GM18519 (cell line): ENCODE data around the gene SLC22A17.

ENCODE experiments used
- ATAC-seq: cut with Tn5 transposase; IDR thresholded peaks from one replicate; pipeline ENCODE4 v1.9.1; 2021; ENCODE audit warnings: mild to moderate bottlenecking, moderate library complexity; ENCODE audit not compliant: unreplicated experiment, low FRiP score

Gene SLC22A17

GRCh38 chr14:23382731-23383440 lies 30.2 kb upstream of the SLC22A17 start:
- no peak for ATAC-seq

GRCh38 chr14:23382276-23382675 lies 29.6 kb upstream of the SLC22A17 start:
- ATAC-seq, result no peak

DNA sequence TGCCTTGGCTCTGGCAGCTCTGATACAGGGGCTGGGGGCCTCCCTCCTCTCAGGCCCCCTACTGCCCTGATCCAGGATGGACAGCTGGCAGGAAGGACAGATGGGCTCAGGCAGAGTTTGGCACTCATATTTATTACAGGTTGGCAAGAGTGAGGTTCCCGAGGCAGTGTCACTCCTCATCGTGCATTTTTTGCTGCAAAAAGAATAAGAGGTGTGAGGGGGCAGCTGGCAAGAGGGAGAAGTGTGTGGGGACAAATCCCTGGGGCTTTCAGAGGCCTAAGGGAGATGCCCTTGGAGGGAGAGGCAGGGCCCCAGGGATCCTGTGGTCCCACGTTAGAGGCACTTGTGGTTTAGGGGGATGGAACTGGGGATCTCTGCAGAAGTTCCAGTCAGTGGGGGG lies 29.2 kb upstream of the SLC22A17 start:
- no peak for ATAC-seq

DNA sequence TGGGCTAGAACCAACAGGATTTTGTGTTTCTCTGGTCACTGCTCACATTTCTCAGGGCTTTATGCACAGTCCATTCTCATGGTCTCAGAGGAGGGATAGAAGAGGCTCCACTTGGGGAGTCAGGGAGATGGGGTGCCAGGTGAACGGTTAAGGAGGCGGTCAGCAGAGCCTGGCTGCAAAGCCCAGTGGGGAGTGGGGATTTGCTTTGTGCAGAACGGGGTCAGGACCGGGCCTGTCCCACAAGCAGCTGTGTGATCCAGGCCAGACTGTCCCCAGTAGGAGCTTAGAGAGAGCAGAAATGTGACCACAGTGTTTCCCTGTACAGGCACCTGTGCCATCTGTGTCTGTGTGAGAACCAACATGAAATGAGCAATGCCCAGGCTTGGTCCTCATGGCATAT lies 28.3 kb upstream of the SLC22A17 start:
- no peak for ATAC-seq

GRCh38 chr14:23380197-23380914 lies 27.7 kb upstream of the SLC22A17 start:
- no peak for ATAC-seq

DNA sequence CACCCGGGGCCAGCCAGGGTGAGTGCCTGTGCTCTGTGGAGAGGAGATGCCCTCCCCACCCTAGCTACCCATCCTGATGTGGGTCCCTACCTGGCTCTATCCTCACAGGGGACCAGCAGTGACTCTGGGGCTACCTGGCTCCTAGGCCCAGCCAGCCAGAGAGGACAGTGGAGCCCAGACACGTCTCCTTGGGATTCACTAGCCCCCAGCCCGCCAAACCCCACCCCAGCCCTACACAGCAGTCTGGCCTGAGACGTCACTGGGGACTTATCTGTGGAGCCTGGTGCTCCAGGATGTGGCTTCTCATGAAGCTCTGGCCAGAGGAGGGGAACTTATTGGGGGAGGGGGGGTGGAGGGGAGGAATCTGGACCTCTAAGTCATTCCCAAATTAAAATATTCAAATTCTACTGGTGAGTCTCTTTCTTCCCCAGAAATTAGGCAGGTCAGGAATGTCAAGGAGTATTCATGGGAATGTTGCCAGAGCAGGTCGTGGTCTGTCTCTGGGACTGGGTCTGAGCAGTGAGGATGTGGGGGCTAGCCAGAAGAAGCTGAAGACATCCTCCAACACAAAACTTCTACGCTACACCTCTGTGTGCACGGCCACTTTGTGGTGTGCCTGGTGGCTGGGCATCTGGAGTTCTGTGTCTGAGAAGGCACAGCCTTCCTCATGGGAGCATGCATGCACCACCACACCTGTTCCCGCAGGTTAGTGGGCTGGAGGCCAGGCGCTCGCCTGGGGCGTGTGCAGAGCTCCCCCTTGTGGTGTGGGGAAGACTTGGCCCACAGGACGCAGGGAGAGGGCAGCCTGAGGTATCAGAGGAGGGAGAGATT lies 26.9 kb upstream of the SLC22A17 start:
- ATAC-seq, result no peak

GRCh38 chr14:23378612-23379220 lies 26.0 kb upstream of the SLC22A17 start:
- no peak for ATAC-seq

- ATAC-seq, result no peak
Measured at GRCh38 chr14:23377573-23378563, 25.2 kb upstream of the SLC22A17 start.

- ATAC-seq, result no peak
Measured at GRCh38 chr14:23377198-23377550, 24.5 kb upstream of the SLC22A17 start.

DNA sequence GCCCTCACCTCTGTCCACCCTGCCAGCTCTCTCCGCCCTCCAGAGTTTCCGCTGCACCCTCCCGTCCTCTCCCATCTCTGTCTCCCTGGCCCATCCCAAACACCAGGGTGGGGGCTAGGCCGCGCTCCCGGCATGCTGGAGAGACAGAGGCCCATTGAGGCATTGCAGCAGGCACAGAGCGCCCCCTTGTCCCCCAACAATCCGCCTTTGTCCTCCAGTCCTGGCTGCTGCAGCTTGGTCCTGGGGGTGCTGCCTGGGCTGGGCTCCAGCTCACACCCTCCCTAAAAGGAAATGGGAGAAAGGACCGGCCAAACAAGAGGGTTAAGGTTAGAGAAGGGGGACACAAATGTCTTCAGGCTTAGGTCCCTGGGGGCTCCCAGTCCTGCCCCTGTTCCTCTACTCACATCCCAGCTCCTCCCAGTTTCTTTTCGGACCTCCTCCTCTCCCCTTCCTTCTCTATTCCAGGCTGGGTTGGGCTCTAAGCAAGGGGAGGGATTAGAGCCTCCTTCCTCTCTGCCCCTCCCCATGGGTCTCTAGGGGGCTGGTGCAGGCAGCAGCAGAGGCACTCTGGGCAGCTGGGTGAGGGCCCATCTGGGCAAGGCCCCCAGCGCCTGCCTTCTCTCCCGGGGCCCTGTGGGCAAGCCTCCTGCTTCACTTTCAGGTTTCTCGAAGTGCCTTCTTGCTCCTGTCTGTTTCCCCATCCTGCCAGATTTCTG lies 24.0 kb upstream of the SLC22A17 start, which contains the start of gene CMTM5:
Gene CMTM5 (plus strand): TSS at position 565 of the 716 bp plus-strand sequence. CDS start 206 bp downstream, outside the sequence.
- no peak for ATAC-seq

DNA sequence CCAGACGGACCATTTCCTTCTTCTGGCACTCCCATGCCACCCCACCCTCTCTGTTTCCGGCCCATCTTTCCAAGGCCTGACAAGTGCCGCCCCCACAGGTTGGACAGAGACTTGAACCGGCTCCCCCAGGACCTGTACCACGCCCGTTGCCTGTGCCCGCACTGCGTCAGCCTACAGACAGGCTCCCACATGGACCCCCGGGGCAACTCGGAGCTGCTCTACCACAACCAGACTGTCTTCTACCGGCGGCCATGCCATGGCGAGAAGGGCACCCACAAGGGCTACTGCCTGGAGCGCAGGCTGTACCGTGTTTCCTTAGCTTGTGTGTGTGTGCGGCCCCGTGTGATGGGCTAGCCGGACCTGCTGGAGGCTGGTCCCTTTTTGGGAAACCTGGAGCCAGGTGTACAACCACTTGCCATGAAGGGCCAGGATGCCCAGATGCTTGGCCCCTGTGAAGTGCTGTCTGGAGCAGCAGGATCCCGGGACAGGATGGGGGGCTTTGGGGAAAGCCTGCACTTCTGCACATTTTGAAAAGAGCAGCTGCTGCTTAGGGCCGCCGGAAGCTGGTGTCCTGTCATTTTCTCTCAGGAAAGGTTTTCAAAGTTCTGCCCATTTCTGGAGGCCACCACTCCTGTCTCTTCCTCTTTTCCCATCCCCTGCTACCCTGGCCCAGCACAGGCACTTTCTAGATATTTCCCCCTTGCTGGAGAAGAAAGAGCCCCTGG lies 23.0 kb upstream of the SLC22A17 start:
- ATAC-seq, result no peak

DNA sequence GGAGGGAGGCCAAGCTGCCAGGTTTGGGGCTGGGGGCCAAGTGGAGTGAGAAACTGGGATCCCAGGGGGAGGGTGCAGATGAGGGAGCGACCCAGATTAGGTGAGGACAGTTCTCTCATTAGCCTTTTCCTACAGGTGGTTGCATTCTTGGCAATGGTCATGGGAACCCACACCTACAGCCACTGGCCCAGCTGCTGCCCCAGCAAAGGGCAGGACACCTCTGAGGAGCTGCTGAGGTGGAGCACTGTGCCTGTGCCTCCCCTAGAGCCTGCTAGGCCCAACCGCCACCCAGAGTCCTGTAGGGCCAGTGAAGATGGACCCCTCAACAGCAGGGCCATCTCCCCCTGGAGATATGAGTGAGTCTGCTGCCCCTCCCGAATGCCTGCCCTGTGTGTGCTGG lies 20.4 kb upstream of the SLC22A17 start:
- no peak for ATAC-seq

GRCh38 chr14:23372509-23372908 lies 19.8 kb upstream of the SLC22A17 start, which contains the start of gene IL25:
Gene IL25 (plus strand): TSS chr14:23372809.
- ATAC-seq, result no peak

DNA sequence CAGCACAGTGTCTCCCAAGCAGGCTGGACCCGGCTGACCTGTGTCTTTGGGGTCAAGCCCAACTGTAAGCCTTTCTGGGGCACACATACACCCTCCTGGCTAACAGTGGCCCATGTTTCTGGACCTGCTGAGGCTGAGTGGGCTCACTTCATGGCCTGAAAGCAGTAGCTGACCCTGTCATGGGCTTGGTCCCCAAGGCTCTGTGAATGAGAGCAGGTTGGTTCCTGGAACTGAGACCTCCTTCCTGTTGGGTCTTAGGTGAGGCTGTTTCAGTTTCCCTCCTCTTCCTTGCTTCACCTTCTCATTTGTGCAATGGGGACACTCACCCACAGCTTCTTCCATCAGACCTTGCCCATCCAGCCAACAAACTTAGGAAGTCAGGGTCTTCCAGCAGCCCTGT lies 19.2 kb upstream of the SLC22A17 start:
- ATAC-seq, result no peak

DNA sequence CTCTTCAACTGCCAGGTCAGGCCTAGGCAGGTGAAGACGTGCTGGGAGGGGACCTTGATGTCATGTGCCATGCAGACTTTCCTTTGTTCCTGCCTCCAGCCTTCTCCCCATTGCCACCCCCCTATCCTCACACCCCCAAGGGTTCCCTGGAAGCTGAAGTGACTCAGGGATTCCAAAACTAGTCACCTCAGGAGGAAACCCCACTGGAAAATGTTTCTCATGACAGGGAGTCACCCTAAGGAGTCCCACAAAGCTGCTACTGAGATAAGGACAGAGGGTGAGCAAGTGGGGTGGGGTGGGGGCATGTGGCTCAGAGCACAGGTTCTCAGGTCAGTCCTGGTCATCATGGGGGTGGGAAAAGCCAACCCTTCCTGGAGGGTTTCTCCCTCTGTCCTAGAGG lies 17.5 kb upstream of the SLC22A17 start:
- no peak for ATAC-seq

- ATAC-seq, result no peak
Measured at GRCh38 chr14:23366426-23366921, 13.8 kb upstream of the SLC22A17 start.

GRCh38 chr14:23365732-23366425 lies 13.2 kb upstream of the SLC22A17 start:
- no peak for ATAC-seq
